MM.1S (cell line): ENCODE results near the gene SLFN12.

Source experiments
- DNase-seq: peaks from one replicate; pipeline ENCODE4 v3.0.0-alpha.2; 2015
- H2AFZ ChIP-seq: fragments of 300-600 bp; sonication (generic); 2 replicates; pipeline ENCODE4 v1.6.0; 2016; ENCODE audit warnings: antibody characterized with exemption, low read length
- H3F3A ChIP-seq: fragments of 300-600 bp; sonication (generic); 2 replicates; pipeline ENCODE4 v1.6.1; 2016; ENCODE audit warnings: mild to moderate bottlenecking, antibody characterized with exemption, low read length, moderate library complexity, mixed read lengths; ENCODE audit not compliant: insufficient read depth
- H3K27ac ChIP-seq: fragments of 300-600 bp; sonication (generic); 2 replicates; pipeline ENCODE4 v1.5.1; 2016; ENCODE audit warnings: mild to moderate bottlenecking, low read length
- H3K27me3 ChIP-seq: fragments of 300-600 bp; sonication (generic); replicated peaks from 2 replicates; pipeline ENCODE4 v1.6.0; 2016; ENCODE audit warnings: low read length; ENCODE audit not compliant: insufficient read depth
- H3K36me3 ChIP-seq: fragments of 300-600 bp; sonication (generic); replicated peaks from 2 replicates; pipeline ENCODE4 v1.6.1; 2016; ENCODE audit warnings: mild to moderate bottlenecking, low read length, mixed read lengths; ENCODE audit not compliant: insufficient read depth
- H3K4me1 ChIP-seq: fragments of 300-600 bp; sonication (generic); 2 replicates; pipeline ENCODE4 v1.6.1; 2016; ENCODE audit warnings: low read length, mixed read lengths
- H3K4me2 ChIP-seq: fragments of 300-600 bp; sonication (generic); 2 replicates; pipeline ENCODE4 v1.6.0; 2016; ENCODE audit warnings: low read depth, low read length
- H3K4me3 ChIP-seq: fragments of 300-600 bp; sonication (generic); 2 replicates; pipeline ENCODE4 v1.5.1; 2016; ENCODE audit warnings: low read length, mixed read lengths
- H3K79me2 ChIP-seq: fragments of 300-600 bp; sonication (generic); 2 replicates; pipeline ENCODE4 v1.6.1; 2016; ENCODE audit warnings: mixed run types, low read length, mixed read lengths
- H3K9ac ChIP-seq: fragments of 300-600 bp; sonication (generic); 2 replicates; pipeline ENCODE4 v1.6.1; 2016; ENCODE audit warnings: low read length, mixed read lengths
- H3K9me2 ChIP-seq: fragments of 300-600 bp; sonication (generic); replicated peaks from 2 replicates; pipeline ENCODE4 v1.6.1; 2016; ENCODE audit warnings: mild to moderate bottlenecking, low read length, mixed read lengths; ENCODE audit not compliant: insufficient read depth
- H3K9me3 ChIP-seq: fragments of 300-600 bp; sonication (generic); replicated peaks from 2 replicates; pipeline ENCODE4 v1.6.1; 2016; ENCODE audit warnings: mild to moderate bottlenecking, low read length, mixed read lengths; ENCODE audit not compliant: insufficient read depth
- H4K20me1 ChIP-seq: fragments of 300-600 bp; sonication (generic); 2 replicates; pipeline ENCODE4 v1.6.1; 2016; ENCODE audit warnings: mild to moderate bottlenecking, low read length, moderate library complexity, mixed read lengths; ENCODE audit not compliant: insufficient read depth
- EZH2 ChIP-seq: fragments of 300-600 bp; sonication (generic); optimal IDR thresholded peaks from 2 replicates; pipeline ENCODE3; 2017; ENCODE audit warnings: low read depth, mild to moderate bottlenecking, antibody characterized with exemption, low read length, mixed read lengths
- EZH2phosphoT487 ChIP-seq: fragments of 300-600 bp; sonication (generic); IDR thresholded peaks from 2 replicates; pipeline ENCODE4 v1.6.1; 2018; ENCODE audit warnings: antibody characterized with exemption, low read length
- TF ChIP-seq, protein P1 (sequence below): fragments of 300-600 bp; sonication (generic); IDR thresholded peaks from 2 replicates; pipeline ENCODE4 v1.5.1; 2016; ENCODE audit warnings: antibody characterized with exemption, low read length, mixed read lengths

SLFN12 gene

DNA sequence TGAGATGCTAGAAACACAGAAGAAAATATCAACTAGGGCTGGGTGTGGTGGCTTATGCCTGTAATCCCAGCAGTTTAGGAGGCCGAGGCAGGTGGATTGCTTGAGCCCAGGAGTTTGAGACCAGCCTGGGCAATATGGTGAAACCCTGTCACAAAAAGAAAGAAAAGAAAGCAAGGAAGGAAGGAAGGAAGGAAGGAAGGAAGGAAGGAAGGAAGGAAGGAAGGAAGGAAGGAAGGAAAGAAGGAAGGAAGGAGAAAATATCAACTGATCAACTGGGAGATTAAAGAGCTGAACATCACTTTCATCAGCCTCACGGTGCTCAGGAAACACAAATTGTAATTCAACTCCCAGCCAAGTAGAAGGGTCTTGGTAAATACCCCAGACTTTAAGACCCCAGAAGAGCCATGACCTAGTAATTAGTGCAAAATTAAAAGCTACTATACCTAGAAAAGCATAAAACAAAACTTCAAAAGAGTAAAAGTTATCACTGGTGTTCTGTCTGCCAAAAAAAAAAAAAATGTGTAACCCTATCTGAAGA is 44.1 kb upstream of the SLFN12 start:
- Histone ChIP-seq H3K9ac (no peak overlapping the region), H3K4me2 (no peak overlapping the region), H3K79me2 (no peaks in the 10 kb centered on the region), H3K9me3 (no peaks in the 10 kb centered on the region), H3K27ac (no peak overlapping the region), H3K4me3 (no peak overlapping the region), H4K20me1 (no peaks in the 10 kb centered on the region), H3F3A (no peaks in the 10 kb centered on the region), H3K4me1 (no peaks in the 10 kb centered on the region), H3K9me2 (no peaks in the 10 kb centered on the region; the same call in 1 of the 2 replicates), H2AFZ (no peak overlapping the region), H3K27me3 (no peaks in the 10 kb centered on the region), H3K36me3 (no peaks in the 10 kb centered on the region)
- DNase-seq: no peak
- TF ChIP-seq EZH2 (no peak), EZH2phosphoT487 (no peak)
- TF ChIP-seq, protein P1, sequence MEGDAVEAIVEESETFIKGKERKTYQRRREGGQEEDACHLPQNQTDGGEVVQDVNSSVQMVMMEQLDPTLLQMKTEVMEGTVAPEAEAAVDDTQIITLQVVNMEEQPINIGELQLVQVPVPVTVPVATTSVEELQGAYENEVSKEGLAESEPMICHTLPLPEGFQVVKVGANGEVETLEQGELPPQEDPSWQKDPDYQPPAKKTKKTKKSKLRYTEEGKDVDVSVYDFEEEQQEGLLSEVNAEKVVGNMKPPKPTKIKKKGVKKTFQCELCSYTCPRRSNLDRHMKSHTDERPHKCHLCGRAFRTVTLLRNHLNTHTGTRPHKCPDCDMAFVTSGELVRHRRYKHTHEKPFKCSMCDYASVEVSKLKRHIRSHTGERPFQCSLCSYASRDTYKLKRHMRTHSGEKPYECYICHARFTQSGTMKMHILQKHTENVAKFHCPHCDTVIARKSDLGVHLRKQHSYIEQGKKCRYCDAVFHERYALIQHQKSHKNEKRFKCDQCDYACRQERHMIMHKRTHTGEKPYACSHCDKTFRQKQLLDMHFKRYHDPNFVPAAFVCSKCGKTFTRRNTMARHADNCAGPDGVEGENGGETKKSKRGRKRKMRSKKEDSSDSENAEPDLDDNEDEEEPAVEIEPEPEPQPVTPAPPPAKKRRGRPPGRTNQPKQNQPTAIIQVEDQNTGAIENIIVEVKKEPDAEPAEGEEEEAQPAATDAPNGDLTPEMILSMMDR: no peak

DNA sequence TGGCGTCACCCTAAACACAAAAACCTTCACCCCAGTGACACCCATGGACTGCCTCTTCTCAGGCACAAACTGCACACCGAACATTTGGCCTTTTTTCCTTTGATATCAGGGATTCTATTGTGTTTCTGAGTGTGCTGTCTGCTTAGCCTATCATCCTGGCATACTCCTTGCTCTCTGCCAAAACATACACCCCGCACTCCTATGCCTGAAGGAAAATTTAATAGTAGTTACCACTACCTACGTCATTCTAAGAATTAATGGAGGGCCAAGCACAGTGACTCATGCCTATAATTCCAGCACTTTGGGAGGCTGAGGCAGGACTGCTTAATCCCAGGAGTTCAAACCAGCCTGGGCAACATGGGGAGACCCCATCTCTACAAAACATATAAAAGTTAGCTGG is 36.2 kb upstream of the SLFN12 start:
- Histone ChIP-seq H3K9ac (no peak overlapping the region), H3K36me3 (no peaks in the 10 kb centered on the region), H3K27ac (no peak overlapping the region), H3K27me3 (no peaks in the 10 kb centered on the region), H3K4me1 (no peaks in the 10 kb centered on the region), H3K4me2 (no peak overlapping the region), H3K4me3 (no peak overlapping the region), H4K20me1 (no peaks in the 10 kb centered on the region), H3K9me3 (no peaks in the 10 kb centered on the region), H3K9me2 (no peaks in the 10 kb centered on the region), H2AFZ (no peak overlapping the region), H3K79me2 (no peaks in the 10 kb centered on the region), H3F3A (no peaks in the 10 kb centered on the region)
- TF ChIP-seq, protein P1: no peak
- TF ChIP-seq EZH2phosphoT487: no peak
- TF ChIP-seq EZH2: no peak
- no peak for DNase-seq

GRCh38 chr17:35467824-35468223 is 35.5 kb upstream of the SLFN12 start:
- Histone ChIP-seq H3K79me2 (no peaks in the 10 kb centered on the region), H3K4me2 (no peak overlapping the region), H3K9me3 (no peaks in the 10 kb centered on the region), H3K4me3 (no peak overlapping the region), H3K9ac (no peak overlapping the region), H3K36me3 (no peaks in the 10 kb centered on the region), H3K27ac (no peak overlapping the region), H3K9me2 (no peaks in the 10 kb centered on the region), H3K27me3 (no peaks in the 10 kb centered on the region), H4K20me1 (no peaks in the 10 kb centered on the region), H3F3A (no peaks in the 10 kb centered on the region), H3K4me1 (no peaks in the 10 kb centered on the region), H2AFZ (no peak overlapping the region)
- DNase-seq: no peak
- TF ChIP-seq EZH2phosphoT487 (no peak), EZH2 (no peak)
- TF ChIP-seq, protein P1: no peak
